IMR-90 (cell line): Measurements from ENCODE around the gene PSMD11. TPM values are rescaled to one million over a fixed set of nuclear protein-coding genes. Genes with fewer than 3 reads are reported as not detected.

Experiments
- ATAC-seq: fragments of 200-7000 bp; cut with Tn5 transposase; 2 replicates; pipeline ENCODE4 v1.9.1; 2020; ENCODE audit warnings: low read depth, mild to moderate bottlenecking, moderate library complexity
- BruUV-seq: library from RNA; stranded (reverse); fragments of 400-500 nt; replicated peaks from 2 replicates; lab custom pipeline; 2021; lab: Mats Ljungman, UMichigan
- CTCF ChIA-PET: fragments of 300-600 bp; formaldehyde crosslinking; extraction: SDS; loops from one replicate; lab custom pipeline; 2021; ENCODE audit warnings: antibody characterized with exemption; lab: Yijun Ruan, JAX
- POLR2A ChIA-PET: fragments of 300-600 bp; sonication (Branson Sonifier 250); formaldehyde crosslinking; loops from one replicate; lab custom pipeline; 2022; ENCODE audit warnings: antibody characterized with exemption; ENCODE audit not compliant: unreplicated experiment; lab: Charles Lee
- DNase-seq: peaks from one replicate; pipeline ENCODE4 v3.0.0; 2013
- H2AFZ ChIP-seq: replicated peaks from 2 replicates; pipeline ENCODE3; 2013; ENCODE audit warnings: low read length, mild to moderate bottlenecking; ENCODE audit not compliant: poor library complexity
- H2AK5ac ChIP-seq: 2 replicates; pipeline ENCODE4 v1.6.1; 2013; ENCODE audit warnings: low read depth, low read length, inconsistent platforms
- H2AK9ac ChIP-seq: replicated peaks from 2 replicates; pipeline ENCODE3; 2013; ENCODE audit warnings: mild to moderate bottlenecking, low read depth, low read length, moderate library complexity; ENCODE audit not compliant: poor library complexity
- H2BK120ac ChIP-seq: 2 replicates; pipeline ENCODE4 v1.6.1; 2013; ENCODE audit warnings: low read depth, low read length, inconsistent platforms
- H2BK15ac ChIP-seq: 3 replicates; pipeline ENCODE4 v1.6.1; 2013; ENCODE audit warnings: low read depth, low read length, inconsistent platforms
- H2BK20ac ChIP-seq: 2 replicates; pipeline ENCODE4 v1.6.1; 2013; ENCODE audit warnings: low read depth, mild to moderate bottlenecking, inconsistent platforms, low read length, moderate library complexity
- H2BK5ac ChIP-seq: 2 replicates; pipeline ENCODE4 v1.6.1; 2013; ENCODE audit warnings: mild to moderate bottlenecking, low read depth, low read length, inconsistent platforms; ENCODE audit not compliant: poor library complexity, severe bottlenecking
- H3K14ac ChIP-seq: replicated peaks from 2 replicates; pipeline ENCODE4 v1.6.1; 2013; ENCODE audit warnings: low read depth, low read length, inconsistent platforms
- H3K18ac ChIP-seq: 2 replicates; pipeline ENCODE4 v1.6.1; 2013; ENCODE audit warnings: low read depth, low read length, control low read depth
- H3K23ac ChIP-seq: 2 replicates; pipeline ENCODE4 v1.6.1; 2013; ENCODE audit warnings: low read depth, low read length, inconsistent platforms
- H3K27ac ChIP-seq: 2 replicates; pipeline ENCODE4 v1.5.1; 2013; ENCODE audit warnings: mild to moderate bottlenecking, control low read depth, low read length; ENCODE audit not compliant: insufficient read depth
- H3K27me3 ChIP-seq: 2 replicates; pipeline ENCODE4 v1.6.1; 2013; ENCODE audit warnings: low read length; ENCODE audit not compliant: control insufficient read depth, insufficient read depth
- H3K36me3 ChIP-seq: 2 replicates; pipeline ENCODE4 v1.6.1; 2013; ENCODE audit warnings: low read length, mixed read lengths; ENCODE audit not compliant: control insufficient read depth, insufficient read depth
- H3K4ac ChIP-seq: 2 replicates; pipeline ENCODE4 v1.6.1; 2013; ENCODE audit warnings: low read depth, low read length, inconsistent platforms
- H3K4me1 ChIP-seq: 2 replicates; pipeline ENCODE4 v1.6.1; 2013; ENCODE audit warnings: low read length, mixed read lengths; ENCODE audit not compliant: control insufficient read depth, insufficient read depth
- H3K4me2 ChIP-seq: 2 replicates; pipeline ENCODE4 v1.6.1; 2013; ENCODE audit warnings: low read depth, mild to moderate bottlenecking, control low read depth, low read length, moderate library complexity
- H3K4me3 ChIP-seq: 2 replicates; pipeline ENCODE4 v1.5.1; 2013; ENCODE audit warnings: low read depth, mild to moderate bottlenecking, control low read depth, low read length, moderate library complexity; ENCODE audit not compliant: insufficient read depth
- H3K56ac ChIP-seq: 2 replicates; pipeline ENCODE4 v1.6.1; 2013; ENCODE audit warnings: low read length, inconsistent platforms; ENCODE audit not compliant: insufficient read depth; ENCODE audit errors: extremely low read depth
- H3K79me1 ChIP-seq, 2 experiments: 2 replicates each; pipeline ENCODE4 v1.6.1; 2013; ENCODE audit warnings: low read length in 2 of 2, inconsistent platforms in 1 of 2, low read depth in 1 of 2
- H3K9ac ChIP-seq: 2 replicates; pipeline ENCODE4 v1.6.1; 2013; ENCODE audit warnings: low read depth, low read length, control low read depth
- H3K9me1 ChIP-seq: 2 replicates; pipeline ENCODE4 v1.6.1; 2013; ENCODE audit warnings: low read length, inconsistent platforms; ENCODE audit not compliant: insufficient read depth
- H3K9me3 ChIP-seq: 2 replicates; pipeline ENCODE4 v1.6.1; 2013; ENCODE audit warnings: low read length; ENCODE audit not compliant: control insufficient read depth, insufficient read depth
- H4K20me1 ChIP-seq: 2 replicates; pipeline ENCODE4 v1.6.1; 2013; ENCODE audit warnings: low read length, inconsistent platforms; ENCODE audit not compliant: insufficient read depth
- H4K5ac ChIP-seq: 2 replicates; pipeline ENCODE4 v1.6.1; 2013; ENCODE audit warnings: mild to moderate bottlenecking, low read depth, low read length, control low read depth
- H4K8ac ChIP-seq, 2 experiments: 2 replicates each; pipeline ENCODE4 v1.6.1; 2013; ENCODE audit warnings: low read depth in 2 of 2, low read length in 2 of 2, control low read depth in 1 of 2, inconsistent platforms in 1 of 2
- H4K91ac ChIP-seq: 2 replicates; pipeline ENCODE4 v1.6.1; 2013; ENCODE audit warnings: low read depth, low read length, inconsistent platforms; ENCODE audit not compliant: insufficient read depth
- BHLHE40 ChIP-seq: fragments of 150-350 bp; IDR thresholded peaks from 2 replicates; pipeline ENCODE4 v1.6.1; 2016; ENCODE audit warnings: mild to moderate bottlenecking, low read depth, low read length
- CEBPB ChIP-seq: IDR thresholded peaks from 2 replicates; pipeline ENCODE4 v1.6.1; 2012; ENCODE audit warnings: low read depth, low read length, improper control_type of control experiment
- CHD1 ChIP-seq: IDR thresholded peaks from 2 replicates; pipeline ENCODE4 v1.6.1; 2012; ENCODE audit warnings: low read depth, low read length, improper control_type of control experiment
- ELK1 ChIP-seq: fragments of 150-350 bp; IDR thresholded peaks from 2 replicates; pipeline ENCODE4 v1.6.1; 2016; ENCODE audit warnings: low read depth, mild to moderate bottlenecking, low read length, moderate library complexity, borderline replicate concordance
- FOS ChIP-seq: fragments of 150-350 bp; IDR thresholded peaks from 2 replicates; pipeline ENCODE4 v1.6.1; 2016; ENCODE audit warnings: low read depth, low read length
- MAFK ChIP-seq: IDR thresholded peaks from 2 replicates; pipeline ENCODE4 v1.6.1; 2012; ENCODE audit warnings: low read depth, low read length, improper control_type of control experiment
- MAZ ChIP-seq: IDR thresholded peaks from 2 replicates; pipeline ENCODE4 v1.6.1; 2012; ENCODE audit warnings: low read depth, mild to moderate bottlenecking, low read length, improper control_type of control experiment, moderate library complexity, borderline replicate concordance
- MXI1 ChIP-seq: IDR thresholded peaks from 2 replicates; pipeline ENCODE4 v1.6.1; 2012; ENCODE audit warnings: low read depth, mild to moderate bottlenecking, low read length, moderate library complexity, borderline replicate concordance
- NFE2L2 ChIP-seq: fragments of 150-350 bp; IDR thresholded peaks from 2 replicates; pipeline ENCODE4 v1.6.1; 2016; ENCODE audit warnings: low read depth, mild to moderate bottlenecking, low read length
- POLR2A ChIP-seq: IDR thresholded peaks from 2 replicates; pipeline ENCODE4 v1.6.1; 2012; ENCODE audit warnings: mild to moderate bottlenecking, low read depth, low read length
- RAD21 ChIP-seq: IDR thresholded peaks from 2 replicates; pipeline ENCODE4 v1.6.1; 2012; ENCODE audit warnings: low read length, improper control_type of control experiment
- RCOR1 ChIP-seq: IDR thresholded peaks from 2 replicates; pipeline ENCODE4 v1.6.1; 2012; ENCODE audit warnings: mild to moderate bottlenecking, low read length, improper control_type of control experiment; ENCODE audit not compliant: insufficient replicate concordance
- RFX5 ChIP-seq: IDR thresholded peaks from 2 replicates; pipeline ENCODE4 v1.8.0; 2012; ENCODE audit warnings: low read depth, mild to moderate bottlenecking, low read length, moderate library complexity
- SMC3 ChIP-seq: fragments of 150-350 bp; IDR thresholded peaks from 2 replicates; pipeline ENCODE4 v1.6.1; 2016; ENCODE audit warnings: low read depth, mild to moderate bottlenecking, antibody characterized with exemption, low read length, moderate library complexity
- USF2 ChIP-seq: fragments of 150-350 bp; IDR thresholded peaks from 2 replicates; pipeline ENCODE4 v1.6.1; 2017; ENCODE audit warnings: mild to moderate bottlenecking, antibody characterized with exemption, low read length, low read depth
- WGBS, 2 experiments: methylation state at CpG; one replicate each; pipeline versions ENCODE4 v1.1.5 to v1.1.7; 2013; ENCODE audit warnings: missing lambda C conversion rate in 2 of 2; ENCODE audit not compliant: insufficient read length in 1 of 2; ENCODE audit errors: extremely low coverage in 2 of 2; 5-methylcytosine and 5-hydroxymethylcytosine counted together
- dilution Hi-C: fragments of 300-500 bp; cut with HindIII; formaldehyde crosslinking; loops from one replicate; pipeline ENCODE4 v1.14.3; 2018; ENCODE audit warnings: low sequenced_read_pairs; ENCODE audit not compliant: unreplicated experiment
- in situ Hi-C: fragments of 300-500 bp; cut with MboI; formaldehyde crosslinking; loops from 3 replicates; pipeline ENCODE4 v1.14.3; 2019; ENCODE audit warnings: low sequenced_read_pairs, inconsistent platforms, mixed read lengths
- intact Hi-C: fragments of 100-400 bp; cut with micrococcal nuclease; formaldehyde crosslinking; loops from 2 replicates; pipeline ENCODE4 v1.10.0; 2022
- polyA plus RNA-seq, 3 experiments: library from polyadenylated mRNA; depleted of rRNA; stranded (reverse); fragments of >200 nt; gene quantifications; 2 replicates each; pipeline ENCODE4 v1.2.3, GENCODE V29; 2012; ENCODE audit warnings: low replicate concordance in 1 of 3
- total RNA-seq: library from RNA; depleted of rRNA; stranded (reverse); fragments of >200 nt; gene quantifications from 2 replicates; pipeline ENCODE4 v1.2.3, GENCODE V29; 2012

The PSMD11 gene
- total and polyA plus RNA-seq, 2 of the 4 experiments (the other 2 are of a cell fraction) = 64.7 to 85.9 TPM

DNA sequence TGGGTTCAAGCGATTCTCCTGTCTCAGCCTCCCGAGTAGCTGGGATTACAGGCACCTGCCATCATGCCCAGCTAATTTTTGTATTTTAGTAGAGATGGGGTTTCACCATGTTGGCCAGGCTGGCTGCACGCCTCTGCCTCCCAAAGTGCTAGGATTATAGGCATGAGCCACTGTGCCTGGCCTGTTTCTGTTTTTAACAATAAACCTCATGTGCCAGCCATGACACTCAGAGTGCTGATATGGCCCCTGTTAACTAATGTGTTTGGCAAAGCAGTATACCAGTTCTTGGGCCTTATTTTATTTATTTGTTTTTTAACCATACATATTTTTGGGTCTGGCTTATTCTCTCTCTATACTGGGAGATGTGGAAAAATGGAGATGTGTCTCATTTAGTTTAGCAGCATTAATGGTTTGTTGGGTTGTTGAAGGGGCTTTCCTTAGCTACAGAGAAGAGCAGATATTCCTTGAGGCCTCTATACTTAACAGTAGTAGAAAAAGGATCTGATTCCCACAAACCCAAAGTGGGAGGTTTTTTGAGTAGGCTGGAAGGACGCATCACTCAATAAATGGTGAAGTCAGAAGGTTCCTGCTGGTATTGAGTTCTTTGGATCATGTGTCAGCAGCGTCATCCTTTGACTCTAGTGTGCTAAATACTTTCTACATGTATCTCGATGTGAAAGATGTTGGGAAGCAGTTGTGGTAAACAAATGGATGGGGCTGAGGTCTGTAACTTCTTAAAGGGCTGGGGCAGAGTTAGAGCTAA lies 26.3 kb downstream of the PSMD11 start:
- 93% methylated on average over 3 of the region's 6 CpGs; no CpG with 5 or more reads in 1 of the 2 experiments for WGBS, 2 experiments
- ChIA-PET CTCF (interaction anchor here (2.1 kb wide), 1 partner anchor 8 kb away, joined by 10 read pairs; no protein-coding TSS in a partner anchor), POLR2A (no interaction called here)
- in situ Hi-C loops = no loop called here
- BruUV-seq = no TSS peak
- Histone ChIP-seq H3K14ac (no peak overlapping the region), H3K4me3 (no peak overlapping the region), H2BK20ac (no peak overlapping the region), H3K27me3 (no peaks in the 10 kb centered on the region), H2AFZ (no peak overlapping the region), H3K4me1 (no peaks in the 10 kb centered on the region), H3K18ac (no peak overlapping the region), H4K20me1 (peaks cover 8% of the 10 kb centered on the region; the same call in 1 of the 2 replicates), H2AK5ac (no peak overlapping the region), H3K4me2 (no peak overlapping the region), H3K4ac (no peak overlapping the region), H3K9ac (no peak overlapping the region), H2BK5ac (no peak overlapping the region), H3K79me1 (peaks cover 23 to 35% of the 10 kb centered on the region in 2 experiments), H3K56ac (no peak overlapping the region), H2BK15ac (no peak overlapping the region), H3K9me3 (no peaks in the 10 kb centered on the region), H3K23ac (no peak overlapping the region), H3K27ac (no peak overlapping the region), H3K36me3 (peaks cover 52% of the 10 kb centered on the region), H2BK120ac (no peak overlapping the region), H2AK9ac (no peak overlapping the region), H3K9me1 (no peaks in the 10 kb centered on the region), H4K5ac (no peak overlapping the region), H4K91ac (no peak overlapping the region), H4K8ac (no peak overlapping the region)
- intact Hi-C loops = no loop called here
- DNase-seq (no peak), ATAC-seq (no peak)
- dilution Hi-C loops = no loop called here
- TF ChIP-seq ELK1 (no peak), POLR2A (no peak), USF2 (no peak), RFX5 (no peak), MAFK (no peak), CHD1 (no peak), MAZ (no peak), FOS (no peak), RAD21 (no peak), BHLHE40 (no peak), MXI1 (no peak), SMC3 (no peak), RCOR1 (no peak), CEBPB (no peak), NFE2L2 (no peak)
